H1 (cell line): ENCODE results near the gene TMEM63A. TPM values are rescaled to one million over a fixed set of nuclear protein-coding genes. Genes with fewer than 3 reads are reported as not detected.

Experiments used
- CTCF ChIA-PET: fragments of 300-600 bp; sonication (Branson Sonifier 250); formaldehyde crosslinking; loops from one replicate; lab custom pipeline; 2021; ENCODE audit not compliant: partially characterized antibody; lab: Charles Lee
- POLR2A ChIA-PET: fragments of 300-600 bp; sonication (Branson Sonifier 250); formaldehyde crosslinking; loops from one replicate; lab custom pipeline; 2021; ENCODE audit warnings: inconsistent platforms; ENCODE audit not compliant: partially characterized antibody; lab: Charles Lee
- DNase-seq, 2 experiments: peaks; one replicate each; pipeline versions ENCODE4 v3.0.0 to v3.0.0-alpha.2; 2010 to 2022; ENCODE audit warnings: low spot score in 2 of 2, low read depth in 1 of 2, mixed read lengths in 1 of 2
- FAIRE-seq: peaks from 2 replicates; lab custom pipeline; 2011; peaks lifted over from hg19 to GRCh38; lab: Jason Lieb, UNC
- H2AFZ ChIP-seq: 2 replicates; pipeline ENCODE4 v1.8.1; 2012; ENCODE audit warnings: low read length, inconsistent platforms
- H2AK5ac ChIP-seq: 2 replicates; pipeline ENCODE4 v1.6.1; 2013; ENCODE audit warnings: low read depth, low read length
- H2BK120ac ChIP-seq: replicated peaks from 2 replicates; pipeline ENCODE3; 2013; ENCODE audit warnings: low read depth, low read length, inconsistent platforms
- H2BK12ac ChIP-seq: 2 replicates; pipeline ENCODE4 v1.6.1; 2013; ENCODE audit warnings: low read depth, low read length
- H2BK15ac ChIP-seq: 2 replicates; pipeline ENCODE4 v1.6.1; 2013; ENCODE audit warnings: low read length
- H2BK20ac ChIP-seq: 2 replicates; pipeline ENCODE4 v1.6.1; 2013; ENCODE audit warnings: low read length
- H2BK5ac ChIP-seq: 2 replicates; pipeline ENCODE4 v1.6.1; 2013; ENCODE audit warnings: low read depth, low read length
- H3K14ac ChIP-seq: 2 replicates; pipeline ENCODE4 v1.6.1; 2013; ENCODE audit warnings: inconsistent platforms; ENCODE audit not compliant: insufficient read length
- H3K18ac ChIP-seq: 2 replicates; pipeline ENCODE4 v1.6.1; 2013; ENCODE audit warnings: low read length; ENCODE audit errors: extremely low read depth
- H3K23ac ChIP-seq: 2 replicates; pipeline ENCODE4 v1.6.1; 2013; ENCODE audit warnings: inconsistent platforms; ENCODE audit not compliant: insufficient read length
- H3K23me2 ChIP-seq: 2 replicates; pipeline ENCODE4 v1.6.1; 2013; ENCODE audit warnings: low read depth, low read length
- H3K27ac ChIP-seq: 2 replicates; pipeline ENCODE4 v1.6.1; 2011; ENCODE audit warnings: low read depth, low read length, inconsistent platforms
- H3K27me3 ChIP-seq, 4 experiments: replicated peaks in 1 of 4; 1 replicate in 1 of 4; 2 replicates in 3 of 4; pipeline versions ENCODE4 v1.6.1 to v1.8.1; 2011 to 2013; ENCODE audit warnings: low read length in 3 of 4, mild to moderate bottlenecking in 3 of 4, inconsistent platforms in 2 of 4, mixed read lengths in 2 of 4, moderate library complexity in 1 of 4; ENCODE audit not compliant: control insufficient read depth in 3 of 4, insufficient read depth in 3 of 4; ENCODE audit errors: extremely low read depth in 1 of 4
- H3K36me3 ChIP-seq, 4 experiments: 2 replicates each; pipeline versions ENCODE4 v1.6.1 to v1.8.1; 2011 to 2013; ENCODE audit warnings: mild to moderate bottlenecking in 4 of 4, low read length in 3 of 4, moderate library complexity in 2 of 4, control low read depth in 1 of 4, inconsistent platforms in 1 of 4; ENCODE audit not compliant: insufficient read depth in 4 of 4, control insufficient read depth in 2 of 4
- H3K4ac ChIP-seq: replicated peaks from 2 replicates; pipeline ENCODE3; 2013; ENCODE audit warnings: low read length, low read depth, mixed read lengths, inconsistent platforms; ENCODE audit not compliant: insufficient read length
- H3K4me1 ChIP-seq, 4 experiments: replicated peaks in 1 of 4; 1 replicate in 1 of 4; 2 replicates in 3 of 4; pipeline versions ENCODE4 v1.6.1 to v1.8.1; 2011 to 2013; ENCODE audit warnings: low read length in 3 of 4, inconsistent platforms in 2 of 4, mixed read lengths in 1 of 4; ENCODE audit not compliant: insufficient read depth in 4 of 4, control insufficient read depth in 3 of 4
- H3K4me2 ChIP-seq, 2 experiments: 2 replicates each; pipeline versions ENCODE4 v1.6.1 to v1.8.1; 2011 to 2013; ENCODE audit warnings: low read depth in 2 of 2, low read length in 2 of 2, control low read depth in 1 of 2, inconsistent platforms in 1 of 2, mild to moderate bottlenecking in 1 of 2; ENCODE audit not compliant: insufficient read depth in 1 of 2
- H3K4me3 ChIP-seq, 4 experiments: fragments of 200-600, 300-600 bp in 1 of 4; sonication (generic), shearing (Covaris generic), sonication (Bioruptor Twin) in 1 of 4; 2 replicates each; pipeline versions ENCODE4 v1.5.1 to v1.8.1; 2011 to 2016; ENCODE audit warnings: low read length in 4 of 4, low read depth in 3 of 4, control low read depth in 2 of 4, inconsistent platforms in 2 of 4, mild to moderate bottlenecking in 2 of 4, mixed read lengths in 1 of 4, moderate library complexity in 1 of 4; ENCODE audit not compliant: insufficient read depth in 2 of 4; ENCODE audit errors: extremely low read depth in 1 of 4
- H3K56ac ChIP-seq: replicated peaks from 2 replicates; pipeline ENCODE3; 2013; ENCODE audit warnings: low read depth, mild to moderate bottlenecking, mixed read lengths, low read length, inconsistent platforms; ENCODE audit not compliant: insufficient read length
- H3K79me1 ChIP-seq: 2 replicates; pipeline ENCODE4 v1.6.1; 2013; ENCODE audit warnings: low read depth, low read length, control low read depth
- H3K79me2 ChIP-seq, 2 experiments: 2 replicates each; pipeline versions ENCODE4 v1.6.1 to v1.8.1; 2012 to 2013; ENCODE audit warnings: low read length in 2 of 2, mild to moderate bottlenecking in 2 of 2, inconsistent platforms in 1 of 2; ENCODE audit not compliant: insufficient read depth in 2 of 2, control insufficient read depth in 1 of 2
- H3K9ac ChIP-seq, 4 experiments: replicated peaks in 1 of 4; 1 replicate in 1 of 4; 2 replicates in 3 of 4; pipeline versions ENCODE4 v1.6.1 to v1.8.1; 2011 to 2013; ENCODE audit warnings: low read depth in 3 of 4, low read length in 3 of 4, control low read depth in 2 of 4, mild to moderate bottlenecking in 2 of 4, moderate library complexity in 2 of 4, inconsistent platforms in 1 of 4; ENCODE audit errors: extremely low read depth in 1 of 4
- H3K9me3 ChIP-seq, 2 experiments: 2 replicates each; pipeline versions ENCODE4 v1.6.1 to v1.8.1; 2012 to 2013; ENCODE audit warnings: mild to moderate bottlenecking in 2 of 2, moderate library complexity in 2 of 2, control low read depth in 1 of 2, inconsistent platforms in 1 of 2, low read depth in 1 of 2, low read length in 1 of 2, mixed read lengths in 1 of 2; ENCODE audit not compliant: insufficient read depth in 2 of 2
- H4K20me1 ChIP-seq, 2 experiments: replicated peaks in 1 of 2; 2 replicates each; pipeline versions ENCODE3 to v1.8.1; 2011 to 2013; ENCODE audit warnings: inconsistent platforms in 2 of 2, low read length in 2 of 2, mild to moderate bottlenecking in 1 of 2; ENCODE audit not compliant: insufficient read depth in 2 of 2, control insufficient read depth in 1 of 2
- H4K5ac ChIP-seq: 2 replicates; pipeline ENCODE4 v1.6.1; 2013; ENCODE audit warnings: low read length, low read depth, mixed read lengths, inconsistent platforms; ENCODE audit not compliant: insufficient read length
- H4K8ac ChIP-seq: 2 replicates; pipeline ENCODE4 v1.8.0; 2013; ENCODE audit warnings: mild to moderate bottlenecking, moderate library complexity, low read length, inconsistent platforms; ENCODE audit not compliant: insufficient read depth; ENCODE audit errors: extremely low read depth
- H4K91ac ChIP-seq: replicated peaks from 2 replicates; pipeline ENCODE3; 2013; ENCODE audit warnings: low read length, mixed read lengths, inconsistent platforms; ENCODE audit not compliant: insufficient read length
- ASH2L ChIP-seq: fragments of 200-600, 300-600 bp; sonication (generic); IDR thresholded peaks from one replicate; pipeline ENCODE4 v1.7.1; 2017; ENCODE audit warnings: low read length
- BCL11A ChIP-seq, 2 experiments: IDR thresholded peaks; one replicate each; pipeline ENCODE4 v1.6.1; 2011; ENCODE audit warnings: low read depth in 2 of 2, low read length in 2 of 2, mild to moderate bottlenecking in 2 of 2
- CHD1 ChIP-seq: IDR thresholded peaks from 2 replicates; pipeline ENCODE4 v1.6.1; 2012; ENCODE audit warnings: low read depth, low read length, improper control_type of control experiment
- CTCF ChIP-seq, 3 experiments: IDR thresholded peaks; 1 replicate in 2 of 3; 2 replicates in 1 of 3; pipeline versions ENCODE4 v1.5.1 to v1.6.1; 2011; ENCODE audit warnings: low read length in 3 of 3, mild to moderate bottlenecking in 3 of 3, inconsistent platforms in 2 of 3, low read depth in 1 of 3, moderate library complexity in 1 of 3; ENCODE audit not compliant: insufficient read depth in 1 of 3; ENCODE audit errors: control extremely low read depth in 1 of 3
- KDM5A ChIP-seq: fragments of 200-600 bp; IDR thresholded peaks from 2 replicates; pipeline ENCODE4 v1.7.1; 2012; ENCODE audit warnings: mild to moderate bottlenecking, low read length, inconsistent platforms, mixed read lengths
- POU5F1 ChIP-seq: IDR thresholded peaks from 2 replicates; pipeline ENCODE4 v1.6.1; 2011; ENCODE audit warnings: low read depth, mild to moderate bottlenecking, low read length, moderate library complexity
- RXRA ChIP-seq: IDR thresholded peaks from 2 replicates; pipeline ENCODE4 v1.6.1; 2011; ENCODE audit warnings: low read depth, mild to moderate bottlenecking, low read length, moderate library complexity; ENCODE audit not compliant: insufficient read depth
- TBP ChIP-seq: IDR thresholded peaks from 2 replicates; pipeline ENCODE4 v1.6.1; 2011; ENCODE audit warnings: low read depth, low read length, improper control_type of control experiment
- WGBS, 2 experiments: shearing (Covaris generic) in 1 of 2; methylation state at CpG; one replicate each; pipeline versions ENCODE4 v1.1.6 to v1.1.7; 2013 to 2015; ENCODE audit warnings: low lambda C conversion rate in 2 of 2, mixed read lengths in 2 of 2, inconsistent platforms in 1 of 2, low coverage in 1 of 2, missing lambda C conversion rate in 1 of 2; ENCODE audit not compliant: insufficient replicate concordance in 2 of 2, insufficient coverage in 1 of 2, insufficient read length in 1 of 2; ENCODE audit errors: extremely low coverage in 1 of 2, missing lambda C conversion rate in 1 of 2; 5-methylcytosine and 5-hydroxymethylcytosine counted together
- polyA plus RNA-seq, 7 experiments: library from polyadenylated mRNA; depleted of rRNA in 3 of 7; stranded (reverse) in 5 of 7; unstranded in 2 of 7; fragments of >200 nt in 5 of 7; fragments of 200-250 nt in 2 of 7; gene quantifications; 1 replicate in 5 of 7; 2 replicates in 1 of 7; 4 replicates in 1 of 7; pipeline versions ENCODE4 v1.2.1 to v1.2.3, GENCODE V29; 2011 to 2013; ENCODE audit warnings: missing spikeins in 2 of 7, mixed read lengths in 2 of 7
- total RNA-seq: library from RNA; stranded (reverse); fragmentation: NEBNext Ultra II Directional; extraction: Animal tissue kit (Norgen Biotek cat#: 25700); gene quantifications from 2 replicates; pipeline ENCODE4 v1.2.1, GENCODE V29; 2021
- TF ChIP-seq, protein P1 (sequence below): IDR thresholded peaks from 2 replicates; pipeline ENCODE4 v1.6.1; 2012; ENCODE audit warnings: inconsistent platforms

TMEM63A gene
- total and polyA plus RNA-seq, 2 of the 8 experiments (the other 6 are each of a cell fraction or from before 2014, with no cell fraction given), result 26.1 to 55.4 TPM

DNA sequence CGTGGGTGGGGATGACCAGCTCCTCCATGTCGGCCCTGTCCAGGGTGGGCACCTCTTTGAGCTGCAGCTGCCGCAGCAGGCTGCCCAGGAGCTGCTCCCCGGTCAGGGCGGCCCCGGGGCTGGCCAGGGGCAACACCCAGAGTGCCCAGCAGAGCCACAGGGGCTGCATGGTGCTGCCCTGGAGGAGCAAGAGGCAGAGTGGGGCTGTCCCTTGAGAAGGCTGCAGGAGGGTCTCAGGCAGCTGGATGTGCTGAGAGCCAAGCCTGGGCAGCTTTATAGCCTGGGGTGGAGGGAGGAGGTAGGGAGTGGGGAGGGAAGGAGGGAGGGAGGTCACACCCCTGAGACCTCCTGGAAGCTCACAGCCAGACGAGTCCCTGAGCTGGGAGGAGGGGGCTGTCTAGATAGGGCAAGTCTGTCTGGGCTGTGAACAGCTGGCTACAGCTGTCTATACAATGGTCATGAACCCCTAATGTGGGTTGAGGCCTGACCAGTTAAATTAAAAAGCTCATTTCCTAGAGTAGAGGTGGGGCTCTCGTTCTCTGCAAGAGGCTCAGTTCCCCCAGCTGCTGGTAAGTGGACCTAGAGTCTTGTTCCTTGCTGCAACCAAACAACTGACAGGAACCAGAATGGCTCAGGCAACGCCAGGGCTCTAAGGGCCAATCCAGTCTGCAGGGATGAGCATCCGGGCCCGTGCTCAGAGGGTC is 6.9 kb upstream of the TMEM63A start, which contains the start of gene LEFTY1:
LEFTY1 (minus strand) TSS at position 249 of the 704 bp plus-strand sequence; CDS start at position 169, 80 bp downstream.
- H3K9ac ChIP-seq, result no peak within 1 kb of the TSS; a peak in 2 of 7 replicates
- H3K79me1 ChIP-seq, result no peaks in the 10 kb centered on the region
- H3K27ac ChIP-seq, result no peak within 1 kb of the TSS
- peak within 1 kb of the TSS; percentile 1 for H4K91ac ChIP-seq
- peak within 1 kb of the TSS; percentile 27 to 50 for H3K4me2 ChIP-seq
- H3K18ac ChIP-seq, result peak within 1 kb of the TSS; percentile 87
- ChIA-PET CTCF (interaction anchor here (0.6 to 21.3 kb wide), 15 partner anchors 11 to 444 kb away, joined by 3 to 406 read pairs (median 4); no protein-coding TSS in a partner anchor), POLR2A (interaction anchor here (0.9 to 5.7 kb wide), 14 partner anchors 7 to 111 kb away, joined by 3 to 27 read pairs (median 5); partner anchors contain the start of genes SDE2 and TMEM63A)
- H2BK5ac ChIP-seq, result peak within 1 kb of the TSS; percentile 75; the same call in 1 of the 2 replicates
- peak within 1 kb of the TSS; percentile 63; the same call in 1 of the 2 replicates for H4K8ac ChIP-seq
- H3K4me3 ChIP-seq, result peak within 1 kb of the TSS in 1 of 4 experiments; percentile 41; a peak in 1 of 8 replicates
- no peaks in the 10 kb centered on the region for H3K9me3 ChIP-seq
- H3K4ac ChIP-seq, result no peak within 1 kb of the TSS
- H3K23ac ChIP-seq, result no peak within 1 kb of the TSS
- peak within 1 kb of the TSS; percentile 86; the same call in 1 of the 2 replicates for H2BK20ac ChIP-seq
- FAIRE-seq (no peak), DNase-seq (no peak)
- H3K14ac ChIP-seq, result no peak within 1 kb of the TSS
- H3K79me2 ChIP-seq, result no peaks in the 10 kb centered on the region
- H2AK5ac ChIP-seq, result peak within 1 kb of the TSS; percentile 17; the same call in 1 of the 2 replicates
- no peak within 1 kb of the TSS for H2AFZ ChIP-seq
- peak within 1 kb of the TSS; percentile 96 for H2BK12ac ChIP-seq
- no peak within 1 kb of the TSS for H3K56ac ChIP-seq
- 0 out of 2 replicates have a peak within 1 kb of the TSS, but pooled peaks have one; percentile 61 for H2BK15ac ChIP-seq
- peaks cover 10 to 34% (median 22%) of the 10 kb centered on the region in 4 experiments for H3K4me1 ChIP-seq
- H4K5ac ChIP-seq, result no peak within 1 kb of the TSS
- H4K20me1 ChIP-seq, result no peaks in the 10 kb centered on the region
- WGBS, 2 experiments, result 88% methylated on average over 10 of the region's 11 CpGs; no CpG with 5 or more reads in 1 of the 2 experiments
- no peaks in the 10 kb centered on the region for H3K36me3 ChIP-seq
- no peak within 1 kb of the TSS for H2BK120ac ChIP-seq
- no peaks in the 10 kb centered on the region; the same call in 1 of the 2 replicates for H3K23me2 ChIP-seq
- peaks cover 0 to 14% (median 6%) of the 10 kb centered on the region in 4 experiments; a peak in 4 of 7 replicates for H3K27me3 ChIP-seq
- TF ChIP-seq BCL11A (IDR thresholded peaks at IDR 0.05; ENCODE audit: low read depth in 2 of 2, low read length in 2 of 2), result no peak
- no peak for TF ChIP-seq POU5F1
- no peak for TF ChIP-seq CHD1
- no peak for TF ChIP-seq KDM5A
- no peak for TF ChIP-seq RXRA
- TF ChIP-seq ASH2L, result no peak
- TF ChIP-seq CTCF (IDR thresholded peaks at IDR 0.05; ENCODE audit: control extremely low read depth in 1 of 3, insufficient read depth in 1 of 3, low read depth in 1 of 3, low read length in 3 of 3), result no peak
- TF ChIP-seq, protein P1, sequence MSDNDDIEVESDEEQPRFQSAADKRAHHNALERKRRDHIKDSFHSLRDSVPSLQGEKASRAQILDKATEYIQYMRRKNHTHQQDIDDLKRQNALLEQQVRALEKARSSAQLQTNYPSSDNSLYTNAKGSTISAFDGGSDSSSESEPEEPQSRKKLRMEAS, result no peak
- TF ChIP-seq TBP, result no peak
